Stimulated activated CD8-positive, alpha-beta memory T cell treated with anti-CD3 and anti-CD28 coated beads, Interleukin-2, amount 100 ng/mL, for 1 hour (primary cell): Measurements from ENCODE around the gene MND1.
"Not testable (repeated sequence)": the region's sequence is repeated elsewhere in the genome, so short reads cannot be mapped to it uniquely, and the experiment has no call there.

ENCODE experiments used
- DNase-seq, 2 donors: peaks; one replicate each; pipeline ENCODE4 v3.0.0-alpha.2; 2020; ENCODE audit warnings: low read depth in 2 of 2

The MND1 gene

GRCh38 chr4:153403726-153404125, 59.2 kb downstream of the MND1 start:
- no peak for DNase-seq

- DNase-seq: no peak
Observed at GRCh38 chr4:153407906-153408305, 63.4 kb downstream of the MND1 start.

DNA sequence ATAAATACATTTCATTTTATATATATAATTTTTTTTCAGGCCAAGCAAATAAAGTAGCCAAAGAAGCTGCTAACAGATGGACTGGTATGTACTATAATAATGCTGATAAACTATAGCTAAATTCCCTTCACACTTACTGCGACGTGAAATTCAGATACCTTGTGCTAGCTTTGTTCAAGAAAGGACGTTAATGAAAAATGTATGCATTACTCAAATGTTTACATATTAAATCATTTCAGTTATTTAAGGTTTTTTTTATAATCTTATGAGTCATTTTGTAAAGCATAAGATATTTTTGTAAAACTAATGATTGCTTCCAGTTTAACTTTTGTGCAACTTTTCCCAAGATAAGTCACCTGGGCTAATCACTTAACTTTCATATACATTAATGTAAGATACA, 64.4 kb downstream of the MND1 start:
- DNase-seq: no peak

DNA sequence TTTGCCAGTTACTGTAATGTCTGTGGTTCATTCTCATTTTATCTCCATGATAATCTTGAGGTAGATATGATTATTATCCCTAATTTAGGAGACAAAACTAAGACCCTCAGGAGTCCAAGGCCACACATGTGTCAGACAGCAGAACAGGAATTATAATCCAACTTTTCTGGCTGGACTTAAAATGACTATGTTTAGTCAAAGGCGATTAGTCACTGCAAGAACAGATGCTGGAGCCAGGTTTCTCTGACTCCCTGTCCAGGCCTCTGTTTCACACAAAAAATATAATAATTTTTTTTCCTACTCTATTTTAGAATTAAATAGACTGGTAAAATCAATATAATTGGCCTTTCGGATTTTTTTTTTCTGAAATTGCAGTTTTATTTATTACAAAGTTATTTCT, 64.9 kb downstream of the MND1 start:
- DNase-seq: no peak

- DNase-seq: no peak
Observed at GRCh38 chr4:153409924-153410501, 65.5 kb downstream of the MND1 start.

DNA sequence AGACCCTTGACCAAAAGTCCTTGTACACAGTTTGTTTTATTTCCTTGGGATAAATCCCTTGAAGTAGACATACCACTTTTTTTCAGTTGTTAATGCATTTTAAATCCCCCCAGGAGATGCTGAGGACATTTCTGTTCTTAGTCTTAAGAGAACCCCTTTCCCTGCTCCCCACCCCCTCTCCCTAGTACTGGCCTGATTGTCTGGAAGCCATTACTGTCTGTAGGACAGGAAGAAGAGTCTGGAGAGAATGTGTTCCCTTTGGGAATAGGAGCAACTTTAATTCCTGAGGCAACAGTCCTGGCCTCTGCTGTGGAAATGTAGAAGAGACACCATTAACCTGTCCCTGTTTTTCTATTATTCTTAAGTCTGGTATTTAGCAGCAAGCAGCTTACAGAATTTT, 69.4 kb downstream of the MND1 start:
- DNase-seq: no peak

GRCh38 chr4:153416456-153416855, 72.0 kb downstream of the MND1 start:
- DNase-seq: not testable (repeated sequence)

DNA sequence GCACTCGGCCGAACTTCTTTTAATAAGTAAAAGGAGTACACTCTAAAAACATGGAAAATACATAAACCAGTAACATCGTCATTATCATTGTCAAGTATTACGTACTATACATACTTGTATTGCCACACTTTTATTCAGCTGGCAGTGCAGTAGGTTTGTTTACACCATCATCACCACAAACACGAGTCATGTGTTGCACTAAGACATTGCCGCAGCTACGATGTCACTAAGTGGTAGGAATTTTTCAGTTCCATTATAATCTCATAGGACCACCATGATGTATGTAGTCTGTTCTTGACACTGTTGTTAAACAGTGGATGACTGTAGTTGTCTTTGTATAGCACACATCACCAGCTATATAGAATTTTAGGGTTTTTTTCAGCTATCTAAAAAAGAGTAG, 73.6 kb downstream of the MND1 start:
- no peak for DNase-seq

- DNase-seq: no peak
Observed at GRCh38 chr4:153418558-153418957, 74.1 kb downstream of the MND1 start.

GRCh38 chr4:153419029-153419428, 74.5 kb downstream of the MND1 start:
- no peak for DNase-seq

DNA sequence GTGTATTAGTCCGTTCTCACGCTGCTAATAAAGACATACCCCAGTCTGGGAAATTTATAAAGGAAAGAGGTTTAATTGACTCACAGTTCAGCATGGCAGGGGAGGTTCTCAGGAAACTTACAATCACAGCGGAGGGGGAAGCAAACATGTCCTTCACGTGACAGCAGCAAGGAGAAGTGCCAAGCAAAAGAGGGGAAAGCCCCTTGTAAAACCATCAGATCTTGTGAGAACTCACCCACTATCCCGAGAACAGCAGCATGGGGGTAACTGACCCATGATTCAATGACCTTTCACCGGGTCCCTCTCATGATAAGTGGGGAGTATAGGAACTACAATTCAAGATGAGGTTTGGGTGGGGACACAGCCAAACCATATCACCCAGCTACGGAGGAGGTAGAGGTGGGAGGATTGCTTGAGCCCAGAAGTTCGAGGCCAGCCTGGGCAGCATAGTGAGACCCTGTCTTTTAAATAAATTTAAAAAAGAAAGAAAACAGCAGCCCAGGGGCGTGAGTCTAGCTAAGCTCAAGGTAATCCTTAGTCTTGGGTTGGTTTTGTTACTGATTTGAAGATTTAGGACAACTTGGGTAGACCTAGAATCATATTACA, 75.3 kb downstream of the MND1 start:
- no peak for DNase-seq

DNA sequence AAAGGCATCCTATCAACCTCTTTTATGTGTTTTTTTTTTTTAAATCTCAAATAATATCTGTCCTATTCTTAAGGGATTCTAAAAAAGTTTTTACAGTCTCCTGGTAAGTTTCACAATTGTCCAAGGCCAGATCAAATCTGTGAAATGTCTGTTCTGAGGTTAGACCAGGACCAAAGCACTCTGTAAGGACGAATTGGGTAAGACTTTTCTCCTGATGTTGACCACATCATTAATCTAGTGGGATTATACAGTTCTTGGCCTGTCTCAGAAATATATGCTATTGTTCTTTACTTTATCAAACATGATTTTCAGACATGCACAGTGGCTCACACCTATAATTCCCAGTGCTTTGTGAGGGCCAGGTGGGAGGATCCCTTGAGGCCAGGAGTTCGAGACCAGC, 75.9 kb downstream of the MND1 start:
- no peak for DNase-seq

GRCh38 chr4:153421941-153422340, 77.5 kb downstream of the MND1 start:
- no peak for DNase-seq

- DNase-seq: no peak
Observed at GRCh38 chr4:153426207-153426885, 81.9 kb downstream of the MND1 start.

DNA sequence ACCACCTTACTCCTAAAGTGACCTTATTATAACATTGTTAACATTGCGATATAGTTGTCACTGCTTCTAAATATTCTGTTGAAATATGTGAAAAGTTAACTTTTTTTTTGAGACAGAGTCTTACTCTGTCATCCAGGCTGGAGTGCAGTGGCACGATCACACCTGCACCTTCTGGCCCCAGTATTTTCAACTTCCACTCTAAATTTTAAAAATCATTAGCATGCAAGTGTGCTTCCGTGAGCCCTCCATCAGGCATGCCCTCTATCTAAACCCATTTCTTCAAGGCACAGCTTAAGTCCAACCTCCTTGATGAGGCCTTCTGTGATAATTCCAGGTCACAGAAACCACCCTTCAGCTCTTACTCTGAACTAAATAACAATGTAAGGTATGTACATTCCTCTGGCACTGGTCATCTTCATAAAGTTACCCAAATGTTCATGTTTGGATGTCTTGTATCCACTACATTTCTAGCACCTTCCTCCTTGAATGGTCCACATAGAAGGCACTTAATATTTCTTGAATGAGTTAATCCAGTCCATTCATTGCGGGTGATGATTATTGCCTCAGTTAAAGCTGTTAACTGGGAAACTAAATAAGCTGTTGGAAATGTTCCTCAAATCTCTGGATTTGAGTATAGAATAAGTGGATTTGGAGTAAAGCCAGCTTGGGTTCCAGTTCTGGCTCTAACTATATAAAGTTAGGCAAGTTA, 83.0 kb downstream of the MND1 start:
- DNase-seq: no peak

GRCh38 chr4:153428941-153429475, 84.5 kb downstream of the MND1 start:
- no peak for DNase-seq

DNA sequence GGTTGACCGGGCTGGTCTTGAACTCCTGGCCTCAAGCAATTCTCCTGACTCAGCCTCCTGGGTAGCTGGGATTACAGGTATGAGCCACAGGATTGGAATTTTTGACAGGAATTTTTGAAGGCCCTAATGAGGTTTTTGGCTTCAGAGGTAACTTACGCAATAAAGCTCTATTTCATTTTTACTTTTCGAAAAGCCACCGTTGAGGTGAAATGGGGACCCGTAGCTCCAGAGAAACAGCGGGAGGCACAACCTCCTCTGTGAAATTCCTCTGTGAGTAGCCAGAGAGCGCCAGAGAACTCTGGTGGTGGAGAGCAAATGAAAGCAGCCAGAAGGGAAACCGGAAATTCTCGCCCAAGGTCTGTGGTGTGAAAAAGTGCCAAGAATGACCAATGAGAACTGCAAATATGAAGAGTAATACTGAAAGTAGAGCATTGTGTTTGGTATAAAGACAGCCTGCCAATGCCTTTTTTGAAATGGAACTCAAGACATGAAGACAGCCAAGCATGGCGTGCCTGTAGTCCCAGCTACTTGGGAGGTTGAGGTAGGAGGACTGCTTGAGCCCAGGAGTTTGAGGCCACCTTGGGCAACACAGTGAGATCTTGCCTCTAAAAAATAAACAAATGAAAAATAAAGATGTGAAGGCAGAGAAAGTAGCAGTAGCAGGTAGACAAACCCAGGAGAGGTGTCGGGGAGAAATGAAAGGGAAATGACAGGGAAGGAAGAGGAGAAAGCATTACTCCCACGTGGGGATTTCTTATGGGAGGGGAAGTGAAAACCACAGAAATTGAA, 88.7 kb downstream of the MND1 start:
- DNase-seq: peak; percentile 31

DNA sequence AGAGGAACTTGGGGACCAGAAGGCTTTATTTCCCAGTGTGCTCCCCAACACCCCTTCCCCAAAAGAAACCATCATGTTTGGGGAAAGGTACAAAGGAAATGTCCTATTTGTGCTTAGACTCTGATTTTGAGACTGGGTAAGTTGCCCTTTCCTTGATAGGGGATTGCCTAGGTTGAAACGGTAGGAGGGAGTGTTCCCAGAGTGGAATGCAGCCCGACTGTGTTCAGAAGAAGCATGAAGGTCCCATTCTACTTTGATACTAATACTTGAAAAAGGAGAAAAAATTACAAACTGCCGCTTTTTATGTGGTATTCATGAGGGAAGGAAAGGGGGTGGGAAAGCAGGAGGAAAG, 89.2 kb downstream of the MND1 start:
- no peak for DNase-seq

DNA sequence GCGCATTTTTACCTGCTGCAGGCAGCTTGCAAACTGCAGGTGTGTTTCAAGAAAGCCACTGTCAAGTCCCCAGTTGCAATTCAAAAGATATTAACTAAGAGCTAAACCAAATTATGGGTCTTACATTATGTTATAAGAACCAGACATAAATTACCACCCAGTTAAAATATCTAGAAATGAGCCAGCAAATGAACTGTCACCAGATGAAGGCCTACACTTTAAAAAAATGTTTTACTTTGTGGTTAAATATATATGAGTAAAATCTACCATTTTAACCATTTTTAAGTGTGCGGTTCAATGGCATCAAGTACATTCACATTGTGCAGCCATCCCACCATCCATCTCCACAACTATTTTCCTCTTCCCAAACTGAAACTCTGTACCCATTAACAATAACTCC, 89.7 kb downstream of the MND1 start:
- DNase-seq: no peak

GRCh38 chr4:153438916-153439756, 94.6 kb downstream of the MND1 start:
- DNase-seq: peak in 1 of 2 donors; percentile 20

GRCh38 chr4:153439831-153440230, 95.3 kb downstream of the MND1 start:
- DNase-seq: no peak
